Liver (tissue), 9 donors: ENCODE results near the gene FXYD2. TPM values are rescaled to one million over a fixed set of nuclear protein-coding genes. Genes with fewer than 3 reads are reported as not detected.

ENCODE experiments used
- DNase-seq: peaks from one replicate; pipeline ENCODE4 v3.0.0-alpha.2; 2017; ENCODE audit warnings: low spot score
- H3K27ac ChIP-seq, 2 donors: one replicate each; pipeline ENCODE4 v1.7.0; 2013; ENCODE audit warnings: inconsistent platforms in 2 of 2, low read length in 2 of 2, control low read depth in 1 of 2, low read depth in 1 of 2, mild to moderate bottlenecking in 1 of 2
- H3K27me3 ChIP-seq, 4 donors: one replicate each; pipeline versions ENCODE4 v1.6.1 to v1.7.0; 2013; ENCODE audit warnings: low read length in 3 of 4, inconsistent platforms in 1 of 4, mild to moderate bottlenecking in 1 of 4, moderate library complexity in 1 of 4; ENCODE audit not compliant: control insufficient read depth in 4 of 4, insufficient read depth in 4 of 4
- H3K36me3 ChIP-seq, 4 donors: one replicate each; pipeline versions ENCODE4 v1.6.1 to v1.7.0; 2013; ENCODE audit warnings: low read length in 3 of 4, mild to moderate bottlenecking in 3 of 4, low read depth in 1 of 4, moderate library complexity in 1 of 4; ENCODE audit not compliant: control insufficient read depth in 4 of 4, insufficient read depth in 3 of 4
- H3K4me1 ChIP-seq, 4 donors: one replicate each; pipeline versions ENCODE4 v1.6.1 to v1.7.0; 2013; ENCODE audit warnings: low read length in 3 of 4, mild to moderate bottlenecking in 3 of 4, moderate library complexity in 1 of 4; ENCODE audit not compliant: control insufficient read depth in 4 of 4, insufficient read depth in 4 of 4
- H3K4me3 ChIP-seq, 3 donors: one replicate each; pipeline versions ENCODE4 v1.6.1 to v1.7.0; 2013; ENCODE audit warnings: low read length in 3 of 3, control low read depth in 1 of 3, low read depth in 1 of 3, mild to moderate bottlenecking in 1 of 3
- H3K9ac ChIP-seq, 2 donors: one replicate each; pipeline ENCODE4 v1.7.0; 2013; ENCODE audit warnings: low read length in 2 of 2, mild to moderate bottlenecking in 2 of 2, moderate library complexity in 2 of 2, control low read depth in 1 of 2, low read depth in 1 of 2
- H3K9me3 ChIP-seq, 4 donors: one replicate each; pipeline versions ENCODE4 v1.6.1 to v1.7.0; 2013; ENCODE audit warnings: low read length in 3 of 4; ENCODE audit not compliant: control insufficient read depth in 4 of 4
- EGR1 ChIP-seq, 2 donors: IDR thresholded peaks; 2 replicates each; pipeline ENCODE4 v1.6.1; 2016 to 2018; ENCODE audit warnings: antibody characterized with exemption in 2 of 2, low read depth in 2 of 2
- FOXA1 ChIP-seq: IDR thresholded peaks from 2 replicates; pipeline ENCODE4 v1.6.1; 2016; ENCODE audit warnings: antibody characterized with exemption
- FOXA2 ChIP-seq: IDR thresholded peaks from 2 replicates; pipeline ENCODE4 v1.6.1; 2016; ENCODE audit warnings: antibody characterized with exemption
- GABPA ChIP-seq, 2 donors: IDR thresholded peaks in 1 of 2; conservative IDR thresholded peaks in 1 of 2; 2 replicates each; pipeline ENCODE4 v1.6.1; 2016; ENCODE audit warnings: antibody characterized with exemption in 2 of 2, mild to moderate bottlenecking in 1 of 2, moderate library complexity in 1 of 2
- HNF4A ChIP-seq, 2 donors: conservative IDR thresholded peaks; 2 replicates each; pipeline ENCODE4 v1.6.1; 2016; ENCODE audit warnings: antibody characterized with exemption in 2 of 2, mild to moderate bottlenecking in 2 of 2
- HNF4G ChIP-seq: IDR thresholded peaks from 2 replicates; pipeline ENCODE4 v1.6.1; 2016; ENCODE audit warnings: antibody characterized with exemption
- JUND ChIP-seq, 2 donors: IDR thresholded peaks; 2 replicates each; pipeline ENCODE4 v1.6.1; 2016; ENCODE audit warnings: antibody characterized with exemption in 2 of 2
- NR2F2 ChIP-seq: IDR thresholded peaks from 2 replicates; pipeline ENCODE4 v1.6.1; 2016; ENCODE audit warnings: antibody characterized with exemption
- RAD21 ChIP-seq, 2 donors: IDR thresholded peaks; 2 replicates each; pipeline ENCODE4 v1.6.1; 2016; ENCODE audit warnings: antibody characterized with exemption in 2 of 2, mild to moderate bottlenecking in 2 of 2
- RXRA ChIP-seq, 2 donors: IDR thresholded peaks; 2 replicates each; pipeline ENCODE4 v1.6.1; 2017 to 2018; ENCODE audit warnings: antibody characterized with exemption in 2 of 2, mild to moderate bottlenecking in 1 of 2
- SP1 ChIP-seq: IDR thresholded peaks from 2 replicates; pipeline ENCODE4 v1.6.1; 2018; ENCODE audit warnings: antibody characterized with exemption, mild to moderate bottlenecking
- TAF1 ChIP-seq: conservative IDR thresholded peaks from 2 replicates; pipeline ENCODE4 v1.6.1; 2016; ENCODE audit warnings: antibody characterized with exemption, mild to moderate bottlenecking
- WGBS: extraction: QIAGEN DNeasy Blood & Tissue Kit; methylation state at CpG from one replicate; pipeline ENCODE4 v1.1.7; 2013; 5-methylcytosine and 5-hydroxymethylcytosine counted together
- polyA plus RNA-seq, 2 donors: library from polyadenylated mRNA; stranded (reverse) in 1 of 2; unstranded in 1 of 2; fragments of 200-250 nt in 1 of 2; fragments of >200 nt in 1 of 2; fragmentation: Nextera tagmentation in 1 of 2; extraction: Ambion mirVana in 1 of 2; gene quantifications; one replicate each; pipeline versions ENCODE4 v1.2.1 to v1.2.3, GENCODE V29; 2013 to 2015
- total RNA-seq, 2 donors: library from RNA; depleted of rRNA; stranded (reverse); fragments of >200 nt; gene quantifications; one replicate each; pipeline ENCODE4 v1.2.3, GENCODE V29; 2014
- TF ChIP-seq, protein P1 (sequence below): IDR thresholded peaks from 2 replicates; pipeline ENCODE4 v1.6.1; 2016; ENCODE audit warnings: antibody characterized with exemption
- TF ChIP-seq, protein P2 (sequence below): IDR thresholded peaks from 2 replicates; pipeline ENCODE4 v1.6.1; 2016; ENCODE audit warnings: antibody characterized with exemption, mild to moderate bottlenecking
- TF ChIP-seq, protein P3 (sequence below): IDR thresholded peaks from 2 replicates; pipeline ENCODE4 v1.6.1; 2016; ENCODE audit warnings: antibody characterized with exemption
- TF ChIP-seq, protein P4 (sequence below): fragments of 150-350 bp; IDR thresholded peaks from 2 replicates; pipeline ENCODE4 v1.5.1; 2017; ENCODE audit warnings: improper control_type of control experiment, low read depth, low read length; ENCODE audit not compliant: missing input control
- donor health status: healthy.
- donor health status: healthy.
- donor health status: healthy.
- donor health status: healthy.
- donor health status: healthy.

Gene FXYD2
- total and polyA plus RNA-seq, 4 donors = 20.2 to 105 (median 41.8) TPM

DNA sequence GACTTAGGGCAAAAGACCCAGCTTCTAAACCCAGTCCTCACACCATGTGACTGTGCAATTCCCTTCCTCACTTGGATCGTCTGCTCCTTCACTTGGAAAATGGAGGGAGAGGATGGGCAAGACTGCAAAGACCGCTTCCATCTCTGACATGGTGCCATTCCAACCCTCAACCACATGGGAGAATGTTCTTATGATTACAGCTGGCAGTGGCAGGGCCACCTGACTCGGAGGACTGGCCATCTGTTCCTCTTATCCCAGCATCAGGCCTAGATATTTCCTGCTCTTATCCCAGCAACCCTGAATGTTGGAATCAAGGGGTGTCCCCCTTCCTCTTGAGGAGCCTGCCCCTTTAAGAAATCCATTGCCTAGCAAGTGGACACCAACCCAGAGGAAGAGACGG lies 42.9 kb downstream of the FXYD2 start:
- no peak for DNase-seq
- Histone ChIP-seq H3K9me3 (no peaks in the 10 kb centered on the region), H3K9ac (no peak overlapping the region), H3K27me3 (no peaks in the 10 kb centered on the region), H3K4me3 (no peak overlapping the region), H3K4me1 (no peaks in the 10 kb centered on the region), H3K27ac (no peak overlapping the region), H3K36me3 (no peaks in the 10 kb centered on the region)
- WGBS = 81% methylated on average over 4 of the region's 4 CpGs
- TF ChIP-seq RAD21 (IDR thresholded peaks at IDR 0.05) = no peak
- no peak for TF ChIP-seq GABPA (IDR thresholded peaks at IDR 0.05 in 1 of 2, conservative IDR thresholded peaks at IDR 0.05 in 1 of 2)
- no peak for TF ChIP-seq HNF4G
- no peak for TF ChIP-seq SP1
- no peak for TF ChIP-seq FOXA2
- no peak for TF ChIP-seq TAF1
- TF ChIP-seq, protein P1, sequence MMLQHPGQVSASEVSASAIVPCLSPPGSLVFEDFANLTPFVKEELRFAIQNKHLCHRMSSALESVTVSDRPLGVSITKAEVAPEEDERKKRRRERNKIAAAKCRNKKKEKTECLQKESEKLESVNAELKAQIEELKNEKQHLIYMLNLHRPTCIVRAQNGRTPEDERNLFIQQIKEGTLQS = no peak
- no peak for TF ChIP-seq EGR1 (IDR thresholded peaks at IDR 0.05; ENCODE audit: low read depth in 2 of 2)
- TF ChIP-seq, protein P2, sequence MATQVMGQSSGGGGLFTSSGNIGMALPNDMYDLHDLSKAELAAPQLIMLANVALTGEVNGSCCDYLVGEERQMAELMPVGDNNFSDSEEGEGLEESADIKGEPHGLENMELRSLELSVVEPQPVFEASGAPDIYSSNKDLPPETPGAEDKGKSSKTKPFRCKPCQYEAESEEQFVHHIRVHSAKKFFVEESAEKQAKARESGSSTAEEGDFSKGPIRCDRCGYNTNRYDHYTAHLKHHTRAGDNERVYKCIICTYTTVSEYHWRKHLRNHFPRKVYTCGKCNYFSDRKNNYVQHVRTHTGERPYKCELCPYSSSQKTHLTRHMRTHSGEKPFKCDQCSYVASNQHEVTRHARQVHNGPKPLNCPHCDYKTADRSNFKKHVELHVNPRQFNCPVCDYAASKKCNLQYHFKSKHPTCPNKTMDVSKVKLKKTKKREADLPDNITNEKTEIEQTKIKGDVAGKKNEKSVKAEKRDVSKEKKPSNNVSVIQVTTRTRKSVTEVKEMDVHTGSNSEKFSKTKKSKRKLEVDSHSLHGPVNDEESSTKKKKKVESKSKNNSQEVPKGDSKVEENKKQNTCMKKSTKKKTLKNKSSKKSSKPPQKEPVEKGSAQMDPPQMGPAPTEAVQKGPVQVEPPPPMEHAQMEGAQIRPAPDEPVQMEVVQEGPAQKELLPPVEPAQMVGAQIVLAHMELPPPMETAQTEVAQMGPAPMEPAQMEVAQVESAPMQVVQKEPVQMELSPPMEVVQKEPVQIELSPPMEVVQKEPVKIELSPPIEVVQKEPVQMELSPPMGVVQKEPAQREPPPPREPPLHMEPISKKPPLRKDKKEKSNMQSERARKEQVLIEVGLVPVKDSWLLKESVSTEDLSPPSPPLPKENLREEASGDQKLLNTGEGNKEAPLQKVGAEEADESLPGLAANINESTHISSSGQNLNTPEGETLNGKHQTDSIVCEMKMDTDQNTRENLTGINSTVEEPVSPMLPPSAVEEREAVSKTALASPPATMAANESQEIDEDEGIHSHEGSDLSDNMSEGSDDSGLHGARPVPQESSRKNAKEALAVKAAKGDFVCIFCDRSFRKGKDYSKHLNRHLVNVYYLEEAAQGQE = no peak
- TF ChIP-seq RXRA (IDR thresholded peaks at IDR 0.05) = no peak
- TF ChIP-seq, protein P3, sequence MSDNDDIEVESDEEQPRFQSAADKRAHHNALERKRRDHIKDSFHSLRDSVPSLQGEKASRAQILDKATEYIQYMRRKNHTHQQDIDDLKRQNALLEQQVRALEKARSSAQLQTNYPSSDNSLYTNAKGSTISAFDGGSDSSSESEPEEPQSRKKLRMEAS = no peak
- no peak for TF ChIP-seq HNF4A (conservative IDR thresholded peaks at IDR 0.05)
- no peak for TF ChIP-seq FOXA1
- TF ChIP-seq JUND (IDR thresholded peaks at IDR 0.05) = no peak
- TF ChIP-seq NR2F2 = no peak
- TF ChIP-seq, protein P4, sequence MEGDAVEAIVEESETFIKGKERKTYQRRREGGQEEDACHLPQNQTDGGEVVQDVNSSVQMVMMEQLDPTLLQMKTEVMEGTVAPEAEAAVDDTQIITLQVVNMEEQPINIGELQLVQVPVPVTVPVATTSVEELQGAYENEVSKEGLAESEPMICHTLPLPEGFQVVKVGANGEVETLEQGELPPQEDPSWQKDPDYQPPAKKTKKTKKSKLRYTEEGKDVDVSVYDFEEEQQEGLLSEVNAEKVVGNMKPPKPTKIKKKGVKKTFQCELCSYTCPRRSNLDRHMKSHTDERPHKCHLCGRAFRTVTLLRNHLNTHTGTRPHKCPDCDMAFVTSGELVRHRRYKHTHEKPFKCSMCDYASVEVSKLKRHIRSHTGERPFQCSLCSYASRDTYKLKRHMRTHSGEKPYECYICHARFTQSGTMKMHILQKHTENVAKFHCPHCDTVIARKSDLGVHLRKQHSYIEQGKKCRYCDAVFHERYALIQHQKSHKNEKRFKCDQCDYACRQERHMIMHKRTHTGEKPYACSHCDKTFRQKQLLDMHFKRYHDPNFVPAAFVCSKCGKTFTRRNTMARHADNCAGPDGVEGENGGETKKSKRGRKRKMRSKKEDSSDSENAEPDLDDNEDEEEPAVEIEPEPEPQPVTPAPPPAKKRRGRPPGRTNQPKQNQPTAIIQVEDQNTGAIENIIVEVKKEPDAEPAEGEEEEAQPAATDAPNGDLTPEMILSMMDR = no peak

DNA sequence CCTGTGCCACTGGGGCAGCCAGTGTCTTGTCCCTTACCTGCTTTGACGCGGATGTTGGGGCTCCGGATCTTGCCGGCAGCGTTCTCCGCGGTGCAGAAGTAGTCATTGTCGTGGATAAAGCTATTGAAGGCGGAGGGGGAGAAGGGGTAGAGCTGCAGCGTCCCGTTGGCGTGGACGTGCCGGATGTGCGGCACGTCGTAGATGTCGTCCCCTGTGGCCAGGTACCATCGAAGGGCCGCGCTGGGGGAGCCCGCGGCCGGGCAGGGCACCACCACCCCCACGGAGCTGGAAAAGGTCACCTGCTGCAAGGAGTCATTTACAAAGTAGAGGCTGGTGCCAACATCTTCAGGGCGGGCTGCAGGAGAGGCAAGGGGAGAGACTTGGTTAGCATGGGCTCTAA lies 44.1 kb downstream of the FXYD2 start:
- no peak for DNase-seq
- 90% methylated on average over 26 of the region's 26 CpGs for WGBS
- Histone ChIP-seq H3K9ac (no peak overlapping the region), H3K36me3 (no peaks in the 10 kb centered on the region), H3K4me3 (no peak overlapping the region), H3K27me3 (no peaks in the 10 kb centered on the region), H3K4me1 (no peaks in the 10 kb centered on the region), H3K27ac (no peak overlapping the region), H3K9me3 (no peaks in the 10 kb centered on the region)
- TF ChIP-seq TAF1 (no peak), FOXA2 (no peak), EGR1 (IDR thresholded peaks at IDR 0.05; ENCODE audit: low read depth in 2 of 2) (no peak), RAD21 (IDR thresholded peaks at IDR 0.05) (no peak)
